GM18867 (cell line): ENCODE measurements around the gene BEND7.

Experiments used
- ATAC-seq: cut with Tn5 transposase; IDR thresholded peaks from one replicate; pipeline ENCODE4 v1.9.1; 2021; ENCODE audit warnings: mild to moderate bottlenecking, moderate library complexity; ENCODE audit not compliant: unreplicated experiment

The BEND7 gene

GRCh38 chr10:13525663-13526062 is 3.2 kb downstream of the BEND7 start:
- no peak for ATAC-seq

- ATAC-seq, result no peak
Measured at GRCh38 chr10:13521026-13521425, 7.8 kb downstream of the BEND7 start.

- ATAC-seq, result no peak
Measured at GRCh38 chr10:13520194-13520593, 8.6 kb downstream of the BEND7 start.

GRCh38 chr10:13518076-13518692 is 10.6 kb downstream of the BEND7 start:
- ATAC-seq, result no peak

- ATAC-seq, result no peak
Measured at GRCh38 chr10:13517675-13518074, 11.1 kb downstream of the BEND7 start.

GRCh38 chr10:13516176-13516575 is 12.6 kb downstream of the BEND7 start:
- ATAC-seq, result no peak

- ATAC-seq, result no peak
Measured at GRCh38 chr10:13515467-13515866, 13.3 kb downstream of the BEND7 start.

- no peak for ATAC-seq
Measured at GRCh38 chr10:13514296-13514695, 14.5 kb downstream of the BEND7 start.

- no peak for ATAC-seq
Measured at GRCh38 chr10:13512564-13512963, 16.2 kb downstream of the BEND7 start.

GRCh38 chr10:13511409-13511808 is 17.4 kb downstream of the BEND7 start:
- no peak for ATAC-seq

- ATAC-seq, result no peak
Measured at GRCh38 chr10:13505052-13505680, 23.6 kb downstream of the BEND7 start.

GRCh38 chr10:13503745-13504463 is 24.9 kb downstream of the BEND7 start:
- ATAC-seq, result no peak

- no peak for ATAC-seq
Measured at GRCh38 chr10:13502380-13502779, 26.4 kb downstream of the BEND7 start.

GRCh38 chr10:13500201-13500600 is 28.6 kb downstream of the BEND7 start:
- no peak for ATAC-seq

- no peak for ATAC-seq
Measured at GRCh38 chr10:13499150-13499549, 29.7 kb downstream of the BEND7 start.

- no peak for ATAC-seq
Measured at GRCh38 chr10:13496931-13497330, 31.9 kb downstream of the BEND7 start.

- no peak for ATAC-seq
Measured at GRCh38 chr10:13496164-13496563, 32.6 kb downstream of the BEND7 start.

- no peak for ATAC-seq
Measured at GRCh38 chr10:13492493-13493180, 36.2 kb downstream of the BEND7 start.

- ATAC-seq, result no peak
Measured at GRCh38 chr10:13491747-13492360, 37.0 kb downstream of the BEND7 start.

- ATAC-seq, result no peak
Measured at GRCh38 chr10:13490503-13490902, 38.3 kb downstream of the BEND7 start.

GRCh38 chr10:13489035-13489599 is 39.7 kb downstream of the BEND7 start:
- no peak for ATAC-seq
